NCI-H1417 treated with DMSO at 0.1 percent for 48 hours (cell line): ENCODE results near the gene ENDOV.
A peak's percentile ranks its signal among the peaks of the same experiment; 100 is the strongest.

Experiments
- DNase-seq: peaks from one replicate; lab custom pipeline; 2025; lab: John Stamatoyannopoulos, UW

Gene ENDOV

DNA sequence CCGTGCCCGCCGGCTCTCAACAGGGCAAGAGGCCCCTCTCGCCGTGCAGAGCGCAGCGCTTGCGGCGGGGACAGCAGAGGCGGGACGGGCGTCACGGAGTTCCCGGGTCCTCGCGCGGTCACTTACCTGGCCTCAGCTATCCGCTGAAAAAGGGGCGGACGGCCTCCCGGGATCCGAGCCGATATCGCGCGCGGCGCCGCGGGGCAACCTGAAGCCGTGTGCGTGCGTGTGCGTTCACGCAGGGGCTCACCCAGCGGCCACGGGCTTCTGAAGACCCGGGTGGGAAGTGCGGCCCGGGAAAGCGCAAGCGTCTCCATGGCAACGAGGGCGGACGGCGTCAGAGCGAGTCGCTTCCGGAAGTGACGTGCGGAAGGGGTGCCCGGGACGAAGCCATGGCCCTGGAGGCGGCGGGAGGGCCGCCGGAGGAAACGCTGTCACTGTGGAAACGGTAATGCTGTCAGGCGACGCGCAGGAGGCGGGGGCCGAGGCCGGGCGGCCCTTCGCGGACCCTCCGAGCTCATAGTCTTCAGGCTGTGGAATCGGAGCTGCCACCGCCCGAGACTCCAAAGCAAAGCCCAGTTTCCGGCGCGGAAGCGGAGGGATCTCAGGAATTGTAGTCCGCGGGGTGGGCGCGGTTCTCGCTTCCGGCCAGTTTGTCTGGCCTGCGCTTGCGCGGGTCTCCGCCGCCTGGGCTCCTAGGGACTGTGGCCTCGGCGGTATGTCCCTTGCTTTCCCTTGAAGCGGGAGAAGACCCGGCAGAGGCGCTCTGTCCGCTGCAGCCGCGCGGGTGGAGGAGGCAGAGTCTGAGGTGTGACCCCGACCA, at the start of gene ENDOV:
Gene ENDOV, plus strand, starts transcription at position 365 of the 823 bp plus-strand sequence. Its CDS starts 28 bp downstream, at position 393.
- DNase-seq: peak; percentile 59

GRCh38 chr17:80365983-80366382, 49.0 kb upstream of the ENDOV start:
- no peak for DNase-seq

DNA sequence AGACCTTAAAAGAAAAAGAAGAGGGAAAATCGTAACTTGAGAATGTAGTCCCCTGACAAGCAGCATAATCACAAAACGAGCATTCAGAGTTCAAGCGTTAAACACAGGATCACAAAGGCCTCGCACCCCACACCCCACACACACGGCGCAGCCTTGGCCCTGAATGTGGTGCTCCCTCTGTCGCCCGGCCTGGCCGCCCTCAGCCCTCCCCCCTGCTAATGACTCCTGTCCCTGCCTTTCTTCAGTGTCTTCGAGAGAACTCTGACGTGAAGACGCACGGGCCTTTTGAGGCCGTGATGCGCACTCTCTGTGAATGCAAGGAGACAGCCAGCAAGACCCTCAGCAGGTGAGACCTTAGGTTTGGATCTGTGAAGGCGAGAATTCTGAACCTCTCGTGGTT, 47.5 kb upstream of the ENDOV start:
- no peak for DNase-seq

DNA sequence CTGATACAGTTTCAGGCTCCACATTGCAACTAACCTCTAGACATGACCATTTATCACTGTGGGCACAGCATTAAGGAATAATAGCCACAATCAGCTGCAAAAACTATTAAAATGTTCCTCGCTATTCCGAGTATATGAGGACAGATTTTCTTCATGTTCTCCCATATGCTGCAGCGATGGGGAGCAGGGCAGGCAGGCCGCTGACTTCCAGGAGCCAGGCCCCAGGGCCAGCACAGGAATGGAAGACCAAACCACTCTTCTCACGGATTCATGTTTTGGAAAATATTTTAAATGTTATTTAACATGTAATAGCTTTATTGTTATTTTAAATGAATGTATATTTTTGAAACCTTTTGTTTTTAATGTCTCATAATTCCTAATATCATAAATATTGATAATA, 43.8 kb upstream of the ENDOV start:
- DNase-seq: no peak

DNA sequence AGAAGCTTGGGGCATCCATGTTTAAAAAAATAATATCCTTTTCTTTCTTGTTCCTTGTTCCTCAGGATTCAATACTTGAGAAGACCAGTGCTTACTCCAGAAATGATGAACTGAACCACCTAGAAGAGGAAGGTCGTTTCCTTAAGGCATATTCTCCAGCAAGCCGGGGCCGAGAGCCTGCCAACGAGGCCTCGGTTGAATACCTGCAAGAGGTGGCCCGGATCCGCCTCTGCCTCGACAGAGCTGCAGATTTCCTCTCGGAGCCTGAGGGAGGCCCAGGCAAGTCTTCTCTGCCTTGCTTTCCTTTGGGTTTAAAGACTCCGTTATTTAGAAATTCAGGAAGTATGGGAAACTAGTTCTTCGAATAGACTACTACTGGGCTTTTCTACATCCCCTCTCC, 42.5 kb upstream of the ENDOV start:
- no peak for DNase-seq

GRCh38 chr17:80372922-80373570, 41.9 kb upstream of the ENDOV start:
- no peak for DNase-seq

DNA sequence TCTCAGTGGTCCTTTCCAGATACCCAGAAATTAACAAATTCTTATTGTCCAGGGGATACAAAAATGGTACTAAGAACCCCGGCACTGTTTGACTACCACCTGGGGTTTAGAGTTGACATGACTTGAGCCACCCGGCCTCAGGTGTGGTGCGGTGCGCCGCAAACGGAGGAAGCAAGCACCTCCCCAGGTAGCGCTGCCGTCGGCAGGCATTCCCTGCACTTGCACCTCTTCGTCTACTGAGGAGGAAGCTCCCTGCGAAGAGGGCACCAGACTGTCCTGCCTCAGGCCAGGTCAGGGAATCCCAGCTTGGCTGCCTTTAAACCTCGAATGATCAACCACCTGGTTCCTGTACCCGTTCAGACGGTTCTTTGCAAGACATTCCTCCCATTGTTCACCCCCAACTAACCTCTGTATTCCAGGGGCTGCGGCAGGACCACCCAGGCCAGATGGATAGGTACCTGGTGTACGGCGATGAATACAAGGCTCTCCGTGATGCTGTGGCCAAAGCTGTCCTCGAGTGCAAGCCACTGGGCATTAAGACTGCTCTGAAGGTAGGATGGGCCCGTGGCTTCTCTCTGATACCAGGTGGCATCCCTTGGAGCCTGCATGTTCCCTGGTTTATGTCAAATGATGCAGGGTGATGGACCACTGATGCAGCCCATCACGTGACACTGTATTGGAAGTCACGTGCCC, 40.8 kb upstream of the ENDOV start:
- DNase-seq: no peak

DNA sequence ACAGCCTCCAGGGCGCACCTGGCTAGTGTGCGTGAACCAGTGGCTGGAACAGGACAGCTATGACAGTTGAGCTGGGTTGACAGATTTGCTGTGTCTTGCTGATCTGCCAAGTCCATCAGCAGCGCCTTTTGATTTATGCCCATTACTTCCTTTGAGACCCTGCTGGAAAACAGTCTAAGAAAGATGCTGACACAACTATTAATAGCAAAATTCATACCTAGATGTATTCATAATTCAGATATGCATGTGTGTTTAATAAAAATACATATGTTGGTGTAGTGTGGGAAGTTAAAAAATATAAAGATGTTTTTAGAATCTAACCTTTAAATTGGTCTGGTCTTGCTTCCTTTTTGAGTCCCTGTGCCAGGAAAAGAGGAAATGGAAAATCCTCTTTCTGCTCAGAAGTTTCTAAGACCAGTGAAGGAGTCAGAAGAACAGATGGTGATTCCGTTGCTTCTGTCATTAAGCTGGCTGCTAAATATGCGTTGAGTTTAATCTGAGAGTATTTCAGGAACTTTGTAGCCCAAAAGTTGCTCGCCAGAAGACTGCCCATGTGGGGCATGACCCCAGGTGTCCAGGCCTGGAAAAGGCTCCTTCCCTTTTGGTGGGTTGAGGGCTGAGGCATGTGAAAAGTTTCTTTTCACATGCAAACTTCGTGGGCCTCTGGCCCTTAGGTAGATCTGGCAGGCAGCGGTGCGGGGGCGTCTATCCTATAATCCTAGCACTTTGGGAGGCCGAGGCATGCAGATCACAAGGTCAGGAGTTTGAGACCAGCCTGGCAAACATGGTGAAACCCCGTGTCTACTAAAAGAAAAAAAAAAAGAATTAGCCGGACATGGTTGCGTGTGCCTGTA, 40.0 kb upstream of the ENDOV start:
- DNase-seq: no peak

- no peak for DNase-seq
Observed at GRCh38 chr17:80376531-80376930, 38.4 kb upstream of the ENDOV start.

- DNase-seq: no peak
Observed at GRCh38 chr17:80377798-80378197, 37.2 kb upstream of the ENDOV start.

DNA sequence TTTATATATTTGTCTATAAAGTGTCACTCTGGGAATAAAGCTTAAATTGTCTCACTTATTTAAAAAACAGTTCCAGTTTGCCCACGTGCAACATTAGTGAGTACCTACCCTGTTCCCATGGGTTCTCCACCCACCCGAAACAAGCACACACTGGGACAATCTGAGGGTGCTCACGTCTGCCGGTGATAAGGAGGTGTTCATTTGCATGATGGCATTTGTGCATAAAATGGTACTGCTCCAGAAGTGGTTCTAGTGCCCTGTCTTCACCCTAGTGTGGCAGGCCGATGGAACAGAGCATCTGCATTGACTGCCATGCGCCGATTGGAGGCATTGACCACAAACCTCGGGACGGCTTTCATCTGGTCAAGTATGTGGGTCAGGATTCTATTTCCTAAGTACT, 35.6 kb upstream of the ENDOV start:
- DNase-seq: no peak

DNA sequence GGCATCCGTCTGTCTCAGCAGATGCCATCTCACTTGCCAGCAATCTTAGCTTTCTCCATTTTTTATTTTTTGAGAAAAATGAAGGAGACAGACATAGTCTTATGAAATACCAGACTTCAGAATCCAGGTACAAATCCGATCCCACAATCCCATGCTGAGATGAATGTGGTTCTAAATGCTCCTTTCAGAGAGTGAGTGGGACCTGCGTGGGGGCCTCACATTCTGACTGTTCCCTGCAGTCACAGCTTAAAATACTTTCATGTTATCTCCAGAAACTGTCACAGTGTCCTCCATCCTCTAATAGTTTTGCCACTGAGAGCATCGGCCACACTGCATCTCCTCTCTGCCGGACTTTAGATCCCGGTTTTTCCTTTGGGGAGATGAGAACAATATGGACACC, 34.9 kb upstream of the ENDOV start:
- DNase-seq: no peak

- no peak for DNase-seq
Observed at GRCh38 chr17:80380555-80381002, 34.4 kb upstream of the ENDOV start.

GRCh38 chr17:80381416-80381923, 33.5 kb upstream of the ENDOV start:
- DNase-seq: no peak

DNA sequence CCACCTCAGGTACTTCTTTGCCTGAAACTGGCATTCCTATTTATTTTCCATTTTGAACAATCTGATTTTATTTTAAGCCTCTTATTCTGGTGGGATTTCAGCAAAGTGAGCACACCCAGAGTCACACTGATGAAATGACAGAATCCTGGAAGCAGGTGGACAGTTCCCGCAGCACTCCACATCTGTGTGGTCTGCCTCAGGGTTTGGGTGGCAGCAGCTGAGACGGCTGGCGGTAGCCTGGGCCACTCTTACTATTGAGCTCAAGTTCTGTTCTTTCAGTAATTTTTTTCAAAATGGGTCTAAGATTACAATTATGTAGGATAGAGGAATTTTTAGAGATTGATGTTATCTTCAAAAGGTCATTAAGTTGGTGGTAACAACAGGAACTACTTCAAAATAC, 32.5 kb upstream of the ENDOV start:
- DNase-seq: no peak

DNA sequence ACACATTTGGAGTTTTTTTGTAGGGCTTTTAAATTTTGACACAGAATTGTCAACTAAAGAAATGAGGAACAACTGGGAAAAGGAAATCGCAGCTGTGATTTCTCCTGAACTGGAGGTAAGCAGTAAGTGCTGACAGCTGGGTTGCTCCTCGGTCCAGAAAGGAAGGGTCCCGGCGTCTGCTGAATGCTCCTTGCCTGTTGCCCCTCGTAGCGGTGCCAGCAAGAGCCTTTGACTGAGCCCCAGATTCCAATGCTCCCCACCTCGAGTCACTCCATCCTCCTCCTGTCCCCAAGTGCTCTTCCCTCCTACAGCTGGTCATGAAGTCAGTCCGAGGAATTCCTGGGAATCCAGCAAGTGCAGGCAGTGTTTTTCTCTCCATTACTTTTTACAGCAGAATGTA, 32.0 kb upstream of the ENDOV start:
- no peak for DNase-seq

- no peak for DNase-seq
Observed at GRCh38 chr17:80384078-80384960, 30.6 kb upstream of the ENDOV start.

- no peak for DNase-seq
Observed at GRCh38 chr17:80385046-80385445, 29.9 kb upstream of the ENDOV start.

GRCh38 chr17:80386341-80386740, 28.6 kb upstream of the ENDOV start:
- no peak for DNase-seq

DNA sequence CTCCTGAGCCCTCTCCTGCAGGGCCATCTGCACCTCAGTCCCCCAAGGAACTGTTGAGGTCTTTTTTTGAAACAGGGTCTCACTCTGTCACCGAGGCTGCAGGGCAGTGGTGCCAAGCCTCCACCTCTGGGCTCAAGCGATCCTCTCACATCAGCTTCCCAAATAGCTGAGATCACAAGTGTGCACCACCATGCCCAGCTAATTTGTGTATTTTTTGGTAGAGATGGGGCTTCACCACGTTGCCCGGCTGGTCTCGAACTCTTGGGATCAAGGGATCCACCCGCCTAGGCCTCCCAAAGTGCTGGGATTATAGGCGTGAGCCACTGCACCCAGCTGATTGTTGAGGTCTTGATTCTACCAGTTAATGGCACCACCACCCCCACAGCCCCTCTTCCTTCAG, 27.9 kb upstream of the ENDOV start:
- no peak for DNase-seq

DNA sequence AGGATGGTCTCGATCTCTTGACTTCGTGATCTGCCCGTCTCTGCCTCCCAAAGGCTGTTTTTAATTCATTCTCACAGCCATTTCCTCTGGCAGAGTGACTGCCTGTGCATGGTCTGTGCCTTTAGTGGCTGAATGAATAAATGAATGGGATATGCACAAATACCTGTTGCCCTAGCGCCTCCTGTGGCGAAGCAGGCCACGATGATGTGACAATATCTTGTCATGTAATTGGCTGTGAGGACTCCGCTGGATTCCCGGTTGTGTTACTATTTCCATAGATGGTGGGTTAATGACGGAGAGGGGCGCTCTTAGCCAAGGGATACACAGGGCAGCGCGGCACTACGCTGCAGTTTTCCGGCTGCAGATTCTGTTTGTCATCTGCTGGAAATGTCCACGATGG, 26.8 kb upstream of the ENDOV start:
- no peak for DNase-seq
